Activated T-helper 1 cell treated with anti-CD3 and anti-CD28 coated beads, Interleukin-12 subunit alpha, Interleukin-12 subunit beta, Interleukin-2, Interleukin-4 antibody, amounts not matched to agents 30 ng/mL and 10 ng/mL and 1 ng/mL, durations not matched to agents 14 hours and 24 hours and 36 hours (primary cell): ENCODE results near the gene NEU1. TPM values are rescaled to one million over a fixed set of nuclear protein-coding genes. Genes with fewer than 3 reads are reported as not detected.
"Not testable (repeated sequence)": the region's sequence is repeated elsewhere in the genome, so short reads cannot be mapped to it uniquely, and the experiment has no call there.

Experiments
- DNase-seq: peaks from one replicate; pipeline ENCODE4 v3.0.0; 2021; ENCODE audit warnings: low spot score
- H3K27ac Mint-ChIP-seq: one replicate; pipeline ENCODE4 v1.8.0; 2021; ENCODE audit warnings: mild to moderate bottlenecking, mixed read lengths
- H3K27me3 Mint-ChIP-seq: one replicate; pipeline ENCODE4 v1.8.0; 2022; ENCODE audit warnings: mild to moderate bottlenecking, moderate library complexity, mixed read lengths; ENCODE audit not compliant: insufficient read depth
- H3K36me3 Mint-ChIP-seq: one replicate; pipeline ENCODE4 v1.8.0; 2021; ENCODE audit warnings: low read depth, mixed read lengths
- H3K4me1 Mint-ChIP-seq: one replicate; pipeline ENCODE4 v1.8.0; 2021; ENCODE audit warnings: low read depth, mixed read lengths
- H3K4me3 Mint-ChIP-seq: one replicate; pipeline ENCODE4 v1.8.0; 2021; ENCODE audit warnings: mild to moderate bottlenecking, moderate library complexity, mixed read lengths
- H3K9me3 Mint-ChIP-seq: one replicate; pipeline ENCODE4 v1.8.0; 2021; ENCODE audit warnings: mixed read lengths
- intact Hi-C: fragments of 100-400 bp; cut with micrococcal nuclease; formaldehyde crosslinking; loops from one replicate; pipeline ENCODE4 v1.15.1; 2024
- total RNA-seq: library from RNA; stranded (reverse); gene quantifications from 2 replicates; pipeline ENCODE4 v1.2.3, GENCODE V29; 2022

The NEU1 gene
- 22.1 and 24.3 TPM in 2 replicates for total RNA-seq

GRCh38 chr6:31862344-31863235, at the start of gene NEU1:
Gene NEU1 (minus strand): TSS chr6:31862821. CDS start chr6:31862776, 45 bp downstream.
- Mint-ChIP-seq H3K4me3 (peak within 1 kb of the TSS; percentile 97), H3K27me3 (peaks cover 3% of the 10 kb centered on the region), H3K4me1 (peaks cover 37% of the 10 kb centered on the region), H3K27ac (peak within 1 kb of the TSS; percentile 94), H3K9me3 (no peaks in the 10 kb centered on the region), H3K36me3 (peaks cover 7% of the 10 kb centered on the region)
- intact Hi-C loops, result loop anchor here (1.0 to 10.0 kb wide), 11 partner anchors 28 to 1248 kb away; partner anchors contain the start of genes ABHD16A, BAG6, EHMT2 and MRPS18B
- peak; percentile 99 for DNase-seq

GRCh38 chr6:31911826-31912585, 49.4 kb upstream of the NEU1 start:
- Mint-ChIP-seq H3K4me3 (no peak overlapping the region), H3K27ac (no peak overlapping the region), H3K9me3 (no peaks in the 10 kb centered on the region), H3K36me3 (no peaks in the 10 kb centered on the region), H3K4me1 (peaks cover 6% of the 10 kb centered on the region), H3K27me3 (no peaks in the 10 kb centered on the region)
- DNase-seq, result no peak
- intact Hi-C loops, result no loop called here

GRCh38 chr6:31909298-31909697, 46.7 kb upstream of the NEU1 start:
- not testable (repeated sequence) for H3K9me3 Mint-ChIP-seq, H3K27ac Mint-ChIP-seq, H3K4me3 Mint-ChIP-seq, DNase-seq, H3K36me3 Mint-ChIP-seq, H3K27me3 Mint-ChIP-seq
- H3K4me1 Mint-ChIP-seq, result peaks cover 14% of the 10 kb centered on the region
- intact Hi-C loops, result loop anchor here (10.0 kb wide), 1 partner anchor 1066 kb away; no protein-coding TSS in a partner anchor

- Mint-ChIP-seq H3K27ac (no peak overlapping the region), H3K36me3 (no peaks in the 10 kb centered on the region), H3K9me3 (no peaks in the 10 kb centered on the region), H3K4me3 (no peak overlapping the region), H3K4me1 (peaks cover 14% of the 10 kb centered on the region), H3K27me3 (no peaks in the 10 kb centered on the region)
- no peak for DNase-seq
- intact Hi-C loops, result loop anchor here (10.0 kb wide), 1 partner anchor 1066 kb away; no protein-coding TSS in a partner anchor
Measured at GRCh38 chr6:31908791-31909190, 46.2 kb upstream of the NEU1 start.

- not testable (repeated sequence) for H3K36me3 Mint-ChIP-seq, H3K4me3 Mint-ChIP-seq, H3K27me3 Mint-ChIP-seq, DNase-seq, H3K27ac Mint-ChIP-seq, H3K9me3 Mint-ChIP-seq
- peaks cover 14% of the 10 kb centered on the region for H3K4me1 Mint-ChIP-seq
- intact Hi-C loops, result loop anchor here (10.0 kb wide), 1 partner anchor 1067 kb away; no protein-coding TSS in a partner anchor
Measured at GRCh38 chr6:31908255-31908654, 45.6 kb upstream of the NEU1 start.

- Mint-ChIP-seq H3K27me3 (no peaks in the 10 kb centered on the region), H3K27ac (no peak overlapping the region), H3K4me3 (no peak overlapping the region), H3K36me3 (no peaks in the 10 kb centered on the region), H3K9me3 (no peaks in the 10 kb centered on the region), H3K4me1 (peaks cover 23% of the 10 kb centered on the region)
- intact Hi-C loops, result loop anchor here (10.0 kb wide), 1 partner anchor 1068 kb away; no protein-coding TSS in a partner anchor
- no peak for DNase-seq
Measured at GRCh38 chr6:31907158-31907813, 44.7 kb upstream of the NEU1 start.

- not testable (repeated sequence) for H3K9me3 Mint-ChIP-seq, H3K36me3 Mint-ChIP-seq, DNase-seq, H3K27me3 Mint-ChIP-seq, H3K4me3 Mint-ChIP-seq, H3K27ac Mint-ChIP-seq
- peaks cover 24% of the 10 kb centered on the region for H3K4me1 Mint-ChIP-seq
- intact Hi-C loops, result loop anchor here (10.0 kb wide), 1 partner anchor 1068 kb away; no protein-coding TSS in a partner anchor
Measured at GRCh38 chr6:31906727-31907126, 44.1 kb upstream of the NEU1 start.

- Mint-ChIP-seq H3K9me3 (no peaks in the 10 kb centered on the region), H3K27ac (peak overlapping the region; percentile 58), H3K27me3 (no peaks in the 10 kb centered on the region), H3K4me1 (peaks cover 24% of the 10 kb centered on the region), H3K36me3 (no peaks in the 10 kb centered on the region), H3K4me3 (no peak overlapping the region)
- intact Hi-C loops, result loop anchor here (10.0 kb wide), 1 partner anchor 1069 kb away; no protein-coding TSS in a partner anchor
- no peak for DNase-seq
Measured at GRCh38 chr6:31906122-31906521, 43.5 kb upstream of the NEU1 start.

- intact Hi-C loops, result loop anchor here (10.0 kb wide), 1 partner anchor 1070 kb away; no protein-coding TSS in a partner anchor
- Mint-ChIP-seq H3K36me3 (no peaks in the 10 kb centered on the region), H3K27ac (no peak overlapping the region)
Measured at GRCh38 chr6:31905041-31905440, 42.4 kb upstream of the NEU1 start.

GRCh38 chr6:31903957-31904356, 41.3 kb upstream of the NEU1 start:
- Mint-ChIP-seq H3K36me3 (peaks cover 1% of the 10 kb centered on the region), H3K27ac (no peak overlapping the region), H3K4me1 (peaks cover 31% of the 10 kb centered on the region), H3K27me3 (no peaks in the 10 kb centered on the region), H3K4me3 (no peak overlapping the region), H3K9me3 (no peaks in the 10 kb centered on the region)
- DNase-seq, result no peak
- intact Hi-C loops, result loop anchor here (2.0 to 10.0 kb wide), 4 partner anchors 67 to 1071 kb away; partner anchors contain the start of genes ABHD16A and ATF6B

More at GRCh38 chr6:31905041-31905440, 42.4 kb upstream of the NEU1 start:
- Mint-ChIP-seq H3K4me3 (no peak overlapping the region), H3K9me3 (no peaks in the 10 kb centered on the region), H3K4me1 (peaks cover 24% of the 10 kb centered on the region), H3K27me3 (no peaks in the 10 kb centered on the region)
- DNase-seq, result no peak

- H3K4me3 Mint-ChIP-seq, result peak within 1 kb of the TSS; percentile 81
- H3K36me3 Mint-ChIP-seq, result peaks cover 1% of the 10 kb centered on the region
- peak within 1 kb of the TSS; percentile 88 for H3K27ac Mint-ChIP-seq
- H3K27me3 Mint-ChIP-seq, result no peaks in the 10 kb centered on the region
- intact Hi-C loops, result loop anchor here (1.0 to 10.0 kb wide), 6 partner anchors 57 to 1073 kb away; partner anchors contain the start of genes ABHD16A, ATF6B and SKIC2
- H3K4me1 Mint-ChIP-seq, result peaks cover 37% of the 10 kb centered on the region
- no peaks in the 10 kb centered on the region for H3K9me3 Mint-ChIP-seq
- peak; percentile 82 for DNase-seq
Measured at GRCh38 chr6:31901953-31902643, 39.5 kb upstream of the NEU1 start, which contains the start of gene ZBTB12. Gene ZBTB12 (minus strand): TSS chr6:31902086. CDS start chr6:31901305, 781 bp downstream.
